PC-3 (cell line): ENCODE results near the gene TGFB2. TPM values are rescaled to one million over a fixed set of nuclear protein-coding genes. Genes with fewer than 3 reads are reported as not detected.
A peak's percentile ranks its signal among the peaks of the same experiment; 100 is the strongest.

Experiments used
- ATAC-seq: fragments of 200-7000 bp; cut with Tn5 transposase; 2 replicates; pipeline ENCODE4 v1.9.1; 2020; ENCODE audit warnings: mild to moderate bottlenecking, moderate library complexity
- BruUV-seq: library from RNA; stranded (reverse); fragments of 400-500 nt; replicated peaks from 2 replicates; lab custom pipeline; 2021; lab: Mats Ljungman, UMichigan
- CTCF ChIA-PET: fragments of 300-600 bp; sonication (Branson Sonifier 250); formaldehyde crosslinking; loops from one replicate; lab custom pipeline; 2022; ENCODE audit warnings: antibody characterized with exemption; lab: Charles Lee
- POLR2A ChIA-PET: fragments of 300-600 bp; sonication (Branson Sonifier 250); formaldehyde crosslinking; loops from one replicate; lab custom pipeline; 2022; ENCODE audit warnings: antibody characterized with exemption; ENCODE audit not compliant: unreplicated experiment; lab: Charles Lee
- DNase-seq: peaks from one replicate; pipeline ENCODE4 v3.0.0-alpha.2; 2015
- H2AFZ ChIP-seq: fragments of 300-600 bp; sonication (generic); 2 replicates; pipeline ENCODE4 v1.6.0; 2016; ENCODE audit warnings: antibody characterized with exemption, low read length
- H3F3A ChIP-seq: fragments of 300-600 bp; sonication (generic); one replicate; pipeline ENCODE4 v1.6.0; 2017; ENCODE audit warnings: antibody characterized with exemption, low read length, control low read depth, mild to moderate bottlenecking; ENCODE audit not compliant: unreplicated experiment
- H3K27ac ChIP-seq: fragments of 300-600 bp; sonication (generic); 2 replicates; pipeline ENCODE4 v1.5.1; 2016; ENCODE audit warnings: mild to moderate bottlenecking, low read length
- H3K27me3 ChIP-seq: fragments of 300-600 bp; sonication (generic); 2 replicates; pipeline ENCODE4 v1.6.1; 2016; ENCODE audit warnings: low read length, mixed read lengths
- H3K36me3 ChIP-seq: fragments of 300-600 bp; sonication (generic); 2 replicates; pipeline ENCODE4 v1.6.1; 2016; ENCODE audit warnings: low read depth, mixed run types, low read length, mixed read lengths
- H3K4me1 ChIP-seq: fragments of 300-600 bp; sonication (generic); 2 replicates; pipeline ENCODE4 v1.5.1; 2016; ENCODE audit warnings: low read length; ENCODE audit not compliant: insufficient read depth
- H3K4me2 ChIP-seq: fragments of 300-600 bp; sonication (generic); 2 replicates; pipeline ENCODE4 v1.6.0; 2016; ENCODE audit warnings: low read length
- H3K4me3 ChIP-seq: fragments of 300-600 bp; sonication (generic); 2 replicates; pipeline ENCODE4 v1.5.1; 2016; ENCODE audit warnings: mild to moderate bottlenecking, low read length, mixed read lengths
- H3K79me2 ChIP-seq: fragments of 300-600 bp; sonication (generic); 2 replicates; pipeline ENCODE4 v1.6.1; 2017; ENCODE audit warnings: low read length, mixed read lengths
- H3K9ac ChIP-seq: fragments of 300-600 bp; sonication (generic); 2 replicates; pipeline ENCODE4 v1.6.0; 2016; ENCODE audit warnings: mild to moderate bottlenecking, low read length
- H3K9me2 ChIP-seq: fragments of 300-600 bp; sonication (generic); replicated peaks from 2 replicates; pipeline ENCODE4 v1.6.1; 2016; ENCODE audit warnings: mixed run types, low read length, mixed read lengths
- H3K9me3 ChIP-seq: fragments of 300-600 bp; sonication (generic); 2 replicates; pipeline ENCODE4 v1.6.1; 2016; ENCODE audit warnings: low read length, mixed read lengths
- H4K20me1 ChIP-seq: fragments of 300-600 bp; sonication (generic); 2 replicates; pipeline ENCODE4 v1.6.1; 2016; ENCODE audit warnings: low read length, mixed read lengths
- EZH2 ChIP-seq: fragments of 300-600 bp; sonication (generic); IDR thresholded peaks from one replicate; pipeline ENCODE4 v1.6.1; 2017; ENCODE audit warnings: antibody characterized with exemption, mild to moderate bottlenecking, low read length; ENCODE audit not compliant: unreplicated experiment
- EZH2phosphoT487 ChIP-seq: fragments of 300-600 bp; sonication (generic); IDR thresholded peaks from 2 replicates; pipeline ENCODE4 v1.6.1; 2018; ENCODE audit warnings: mild to moderate bottlenecking, antibody characterized with exemption, low read length, borderline replicate concordance
- intact Hi-C: fragments of 100-400 bp; cut with micrococcal nuclease; formaldehyde crosslinking; loops from 2 replicates; pipeline ENCODE4 v1.9.0; 2023
- total RNA-seq: library from RNA; depleted of rRNA; stranded (reverse); fragments of >200 nt; gene quantifications from 2 replicates; pipeline ENCODE4 v1.2.3, GENCODE V29; 2014
- TF ChIP-seq, protein P1 (sequence below): fragments of 300-600 bp; sonication (generic); conservative IDR thresholded peaks from 2 replicates; pipeline ENCODE4 v1.5.1; 2017; ENCODE audit warnings: antibody characterized with exemption, low read depth, mild to moderate bottlenecking, low read length

Gene TGFB2
- total RNA-seq, 1 experiment from 2014 or later: 50.3 TPM

DNA sequence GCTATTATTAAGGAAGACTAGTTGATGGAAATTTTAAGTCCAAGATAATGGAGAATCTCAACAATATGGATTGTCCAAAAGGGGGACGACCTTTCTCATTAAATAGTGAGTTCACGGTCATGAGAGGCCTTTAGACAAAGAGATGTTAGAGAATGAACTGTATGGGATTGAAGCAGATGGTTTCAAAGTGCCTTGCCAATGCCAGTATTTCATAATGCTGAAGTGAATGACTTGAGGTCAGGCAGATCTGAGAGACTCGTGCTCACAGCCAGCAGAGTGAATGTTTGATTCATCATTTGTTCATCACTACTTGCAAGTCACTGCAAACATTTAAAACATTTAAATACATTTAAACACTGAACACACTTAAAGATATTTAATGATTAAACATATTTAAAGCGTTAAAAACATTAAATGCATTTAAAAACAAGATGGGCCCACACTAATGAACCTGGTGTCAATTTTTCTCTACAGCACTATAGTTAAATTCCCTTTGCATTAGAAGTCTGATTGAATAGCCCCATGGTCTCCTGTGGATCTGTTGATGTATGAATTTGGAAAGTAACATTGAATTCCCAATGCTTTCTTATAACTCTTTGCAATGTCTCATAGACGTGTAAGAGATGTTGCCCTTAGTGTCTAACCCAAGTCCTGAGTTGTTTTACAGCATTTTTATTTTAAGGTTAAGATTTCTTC, 80.7 kb downstream of the TGFB2 start:
- H3K9me3 ChIP-seq: no peaks in the 10 kb centered on the region
- CTCF ChIA-PET: no interaction called here
- peak; percentile 91 for DNase-seq

DNA sequence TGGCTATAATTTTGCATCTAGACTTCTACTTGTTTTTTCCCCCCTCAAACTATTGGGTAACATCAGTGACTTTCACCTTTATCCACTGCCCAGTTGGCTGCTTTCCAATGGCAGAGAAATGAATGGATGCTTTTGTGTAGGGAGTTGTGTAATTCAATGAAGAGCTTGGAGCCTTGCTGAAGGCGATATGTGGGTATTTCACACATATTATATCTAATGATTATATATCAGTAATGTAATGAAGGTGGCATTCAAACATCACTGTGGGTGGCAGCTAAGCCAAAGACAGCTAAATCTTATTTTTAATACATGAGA, 81.2 kb downstream of the TGFB2 start:
- ATAC-seq: peak; percentile 31
- peaks cover 70% of the 10 kb centered on the region for H3K79me2 ChIP-seq

More for the DNA sequence above, 80.7 kb downstream of the TGFB2 start:
- Histone ChIP-seq H3K4me3 (no peak overlapping the region), H2AFZ (no peak overlapping the region), H3K9ac (peak overlapping the region; percentile 13), H3K36me3 (peaks cover 27% of the 10 kb centered on the region), H3K4me1 (peaks cover 45% of the 10 kb centered on the region), H3K27me3 (no peaks in the 10 kb centered on the region), H3K27ac (peak overlapping the region; percentile 76), H3K9me2 (no peaks in the 10 kb centered on the region), H4K20me1 (no peaks in the 10 kb centered on the region), H3F3A (peaks cover 10% of the 10 kb centered on the region), H3K4me2 (peak overlapping the region; percentile 43), H3K79me2 (peaks cover 70% of the 10 kb centered on the region)
- TF ChIP-seq EZH2phosphoT487 (no peak), EZH2 (no peak)
- TF ChIP-seq, protein P1, sequence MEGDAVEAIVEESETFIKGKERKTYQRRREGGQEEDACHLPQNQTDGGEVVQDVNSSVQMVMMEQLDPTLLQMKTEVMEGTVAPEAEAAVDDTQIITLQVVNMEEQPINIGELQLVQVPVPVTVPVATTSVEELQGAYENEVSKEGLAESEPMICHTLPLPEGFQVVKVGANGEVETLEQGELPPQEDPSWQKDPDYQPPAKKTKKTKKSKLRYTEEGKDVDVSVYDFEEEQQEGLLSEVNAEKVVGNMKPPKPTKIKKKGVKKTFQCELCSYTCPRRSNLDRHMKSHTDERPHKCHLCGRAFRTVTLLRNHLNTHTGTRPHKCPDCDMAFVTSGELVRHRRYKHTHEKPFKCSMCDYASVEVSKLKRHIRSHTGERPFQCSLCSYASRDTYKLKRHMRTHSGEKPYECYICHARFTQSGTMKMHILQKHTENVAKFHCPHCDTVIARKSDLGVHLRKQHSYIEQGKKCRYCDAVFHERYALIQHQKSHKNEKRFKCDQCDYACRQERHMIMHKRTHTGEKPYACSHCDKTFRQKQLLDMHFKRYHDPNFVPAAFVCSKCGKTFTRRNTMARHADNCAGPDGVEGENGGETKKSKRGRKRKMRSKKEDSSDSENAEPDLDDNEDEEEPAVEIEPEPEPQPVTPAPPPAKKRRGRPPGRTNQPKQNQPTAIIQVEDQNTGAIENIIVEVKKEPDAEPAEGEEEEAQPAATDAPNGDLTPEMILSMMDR: no peak
- no TSS peak for BruUV-seq
- peak; percentile 84 for ATAC-seq
- POLR2A ChIA-PET: no interaction called here
- intact Hi-C loops: loop anchor here (2.0 kb wide), 1 partner anchor 45 kb away; no protein-coding TSS in a partner anchor

DNA sequence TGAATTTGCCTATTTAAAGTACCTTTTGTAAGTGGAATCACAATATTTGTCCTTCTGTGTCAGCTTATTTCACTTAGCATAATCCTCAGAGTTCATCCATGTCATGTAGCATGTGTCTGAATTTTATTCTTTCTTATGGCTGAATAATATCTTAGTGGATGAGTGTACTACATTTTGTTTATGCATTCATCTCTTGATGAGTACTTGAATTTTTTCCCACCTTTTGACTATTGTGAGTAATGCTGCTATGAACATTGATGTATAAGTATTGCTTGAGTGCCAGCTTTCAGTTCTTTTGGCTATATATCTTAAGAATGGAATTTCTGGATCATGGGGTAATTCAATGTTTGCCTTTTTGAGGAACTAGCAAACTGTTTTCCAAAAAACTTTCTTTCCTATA, 84.2 kb downstream of the TGFB2 start:
- H3K9me2 ChIP-seq: no peaks in the 10 kb centered on the region
- H3K36me3 ChIP-seq: peaks cover 20% of the 10 kb centered on the region
- no peaks in the 10 kb centered on the region for H3K27me3 ChIP-seq
- TF ChIP-seq EZH2phosphoT487 (no peak), EZH2 (no peak)
- TF ChIP-seq, protein P1: no peak
- peaks cover 59% of the 10 kb centered on the region for H3K79me2 ChIP-seq
- H3K4me3 ChIP-seq: no peak overlapping the region
- ChIA-PET CTCF (no interaction called here), POLR2A (no interaction called here)
- no peak for DNase-seq
- H2AFZ ChIP-seq: no peak overlapping the region
- intact Hi-C loops: no loop called here
- H3K4me2 ChIP-seq: no peak overlapping the region
- no peak overlapping the region for H3K27ac ChIP-seq
- peaks cover 10% of the 10 kb centered on the region for H3F3A ChIP-seq
- H3K9ac ChIP-seq: no peak overlapping the region
- peaks cover 26% of the 10 kb centered on the region for H3K4me1 ChIP-seq
- ATAC-seq: no peak
- BruUV-seq: no TSS peak
- no peaks in the 10 kb centered on the region for H4K20me1 ChIP-seq
- no peaks in the 10 kb centered on the region for H3K9me3 ChIP-seq

More for the DNA sequence above, 81.2 kb downstream of the TGFB2 start:
- Histone ChIP-seq H3K9me2 (no peaks in the 10 kb centered on the region), H3F3A (peaks cover 10% of the 10 kb centered on the region), H4K20me1 (no peaks in the 10 kb centered on the region), H3K4me3 (no peak overlapping the region), H3K4me2 (peak overlapping the region; percentile 43), H3K27ac (peak overlapping the region; percentile 76), H2AFZ (no peak overlapping the region), H3K9ac (peak overlapping the region; percentile 13), H3K27me3 (no peaks in the 10 kb centered on the region), H3K4me1 (peaks cover 40% of the 10 kb centered on the region), H3K36me3 (peaks cover 25% of the 10 kb centered on the region), H3K9me3 (no peaks in the 10 kb centered on the region)
- POLR2A ChIA-PET: no interaction called here
- DNase-seq: peak; percentile 87
- intact Hi-C loops: no loop called here
- TF ChIP-seq EZH2phosphoT487 (no peak), EZH2 (no peak)
- TF ChIP-seq, protein P1: no peak
- CTCF ChIA-PET: no interaction called here
- no TSS peak for BruUV-seq
